Stimulated activated CD8-positive, alpha-beta memory T cell treated with anti-CD3 and anti-CD28 coated beads, Interleukin-12 subunit alpha, Interleukin-12 subunit beta, amount 100 ng/mL, for 1 hour (primary cell): ENCODE results near the gene PCED1B.
"Not testable (repeated sequence)": the region's sequence is repeated elsewhere in the genome, so short reads cannot be mapped to it uniquely, and the experiment has no call there.

Source experiments
- DNase-seq: peaks from one replicate; pipeline ENCODE4 v3.0.0-alpha.2; 2020; ENCODE audit warnings: low read depth

The PCED1B gene

GRCh38 chr12:47079468-47079980, at the start of gene PCED1B, which contains the start of gene AMIGO2:
PCED1B (plus strand) TSS chr12:47079621; CDS start chr12:47235064, 155,443 bp downstream.
AMIGO2 (minus strand) TSS chr12:47079959; CDS start chr12:47079002, 957 bp downstream.
- DNase-seq, result peak; percentile 43

- DNase-seq, result no peak
Observed at GRCh38 chr12:47029903-47030302, 49.5 kb upstream of the PCED1B start.

- DNase-seq, result no peak
Observed at GRCh38 chr12:47032644-47033043, 46.8 kb upstream of the PCED1B start.

- DNase-seq, result no peak
Observed at GRCh38 chr12:47033081-47033480, 46.3 kb upstream of the PCED1B start.

DNA sequence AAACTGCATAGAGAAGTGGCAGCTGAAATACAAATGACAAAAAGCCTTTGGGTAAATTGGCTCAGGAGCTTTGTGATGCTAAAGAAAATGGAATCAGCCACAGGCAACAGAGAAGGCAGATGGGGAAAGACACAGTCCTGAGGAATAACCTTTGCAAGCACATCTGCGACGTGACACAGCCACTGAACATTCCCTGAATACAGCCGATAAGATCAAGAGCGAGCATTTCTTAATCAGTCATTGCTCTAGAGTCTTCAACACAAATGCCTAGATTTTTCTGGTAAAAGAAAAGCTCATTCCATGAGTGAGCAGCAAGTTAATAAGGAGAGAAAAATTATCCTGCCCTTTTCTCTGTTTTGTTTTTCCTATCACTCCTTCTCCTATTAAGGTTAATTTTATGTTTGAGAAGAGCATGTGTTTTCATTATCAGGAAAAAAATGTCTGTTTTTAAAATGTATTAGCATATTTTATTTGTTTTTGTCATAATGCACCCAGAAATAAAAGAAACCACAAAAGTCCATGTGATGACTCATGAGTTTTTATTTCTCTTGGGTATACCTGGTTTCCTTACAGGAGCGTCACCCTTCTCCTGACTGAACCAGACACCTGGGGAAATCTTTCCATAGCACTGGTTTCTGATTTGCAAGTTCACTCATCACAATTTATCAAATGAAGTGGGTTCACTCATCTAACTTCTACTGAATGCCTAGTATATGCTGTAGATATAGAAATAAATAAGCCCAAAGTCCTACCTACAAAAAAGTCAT, 45.4 kb upstream of the PCED1B start:
- DNase-seq, result no peak

DNA sequence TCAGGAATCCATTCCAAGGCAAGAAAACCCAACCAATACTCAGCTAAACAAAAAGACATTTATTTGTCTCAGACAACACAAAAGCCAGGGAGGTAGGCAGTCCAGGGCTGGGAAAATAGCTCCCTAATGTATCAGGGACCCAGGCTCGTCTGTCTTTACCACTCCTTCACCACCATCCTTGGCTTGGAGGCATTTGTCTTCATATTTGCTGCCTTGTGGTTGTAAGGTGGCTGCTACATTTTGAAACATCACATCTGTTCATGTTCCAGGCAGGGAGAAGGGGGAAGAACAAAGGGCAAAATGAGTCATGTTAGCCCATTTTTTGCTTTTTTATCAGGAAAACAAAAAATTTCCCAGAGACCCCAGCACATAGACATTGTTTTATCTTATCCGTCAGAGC, 44.8 kb upstream of the PCED1B start:
- no peak for DNase-seq

DNA sequence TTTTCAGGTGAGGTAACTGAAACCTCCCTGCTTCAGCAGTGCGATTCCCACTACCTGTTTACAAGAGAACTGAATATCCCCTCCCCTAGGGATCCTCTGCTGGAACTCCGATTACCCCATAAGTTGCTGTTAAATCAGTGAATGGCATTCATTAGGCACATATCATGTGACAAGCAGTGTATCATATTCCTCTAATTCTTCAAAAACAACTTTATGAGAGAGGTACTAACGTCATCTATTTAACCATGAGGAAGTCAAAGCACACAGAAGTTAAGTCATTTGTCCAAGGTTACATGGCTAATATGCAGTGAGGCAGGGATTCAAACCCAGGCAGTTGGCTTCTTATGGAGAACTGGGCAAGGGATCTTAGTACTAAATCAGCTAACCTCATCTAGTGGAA, 43.9 kb upstream of the PCED1B start:
- DNase-seq, result no peak

DNA sequence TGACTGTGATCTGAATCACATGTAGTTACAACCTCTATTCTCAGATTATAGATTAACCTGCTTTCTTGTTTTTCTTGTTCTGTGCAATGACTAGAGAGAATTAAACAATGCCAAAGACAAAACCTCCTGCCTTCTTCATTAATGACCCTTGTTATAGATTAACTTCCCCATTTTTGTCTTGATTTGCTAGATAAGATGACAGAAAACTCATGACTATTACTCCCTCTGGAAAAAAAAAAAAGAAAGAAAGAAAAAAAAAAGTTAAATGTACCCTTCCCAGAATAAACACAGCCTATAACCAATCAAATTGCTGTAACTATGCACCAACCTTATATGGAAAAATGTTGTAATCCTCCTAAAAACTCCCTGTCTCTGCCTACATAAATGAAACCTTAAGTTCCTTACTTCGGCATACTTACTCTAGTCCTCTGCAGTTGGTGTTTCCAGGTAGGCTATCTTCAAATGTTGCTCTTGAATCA, 41.1 kb upstream of the PCED1B start:
- DNase-seq, result no peak

- no peak for DNase-seq
Observed at GRCh38 chr12:47039079-47039478, 40.3 kb upstream of the PCED1B start.

GRCh38 chr12:47039756-47040155, 39.7 kb upstream of the PCED1B start:
- no peak for DNase-seq

DNA sequence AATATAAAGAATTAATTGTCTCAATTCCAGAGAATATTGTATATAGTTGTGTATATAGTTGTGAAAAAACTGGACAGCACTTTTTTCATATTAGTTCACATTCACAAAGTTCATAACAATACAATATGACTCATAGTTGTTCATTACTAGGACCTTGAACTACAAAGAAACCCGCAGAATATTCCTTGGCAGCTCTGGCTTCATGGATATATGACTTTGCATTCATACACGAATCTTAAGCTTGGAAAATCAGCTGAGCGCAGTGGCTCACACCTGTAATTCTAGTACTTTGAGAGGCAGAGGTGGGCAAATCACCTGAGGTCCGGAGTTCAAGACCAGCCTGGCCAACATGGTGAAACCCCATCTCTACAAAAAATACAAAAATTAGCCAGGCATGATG, 38.1 kb upstream of the PCED1B start:
- no peak for DNase-seq

GRCh38 chr12:47048541-47048940, 30.9 kb upstream of the PCED1B start:
- no peak for DNase-seq

DNA sequence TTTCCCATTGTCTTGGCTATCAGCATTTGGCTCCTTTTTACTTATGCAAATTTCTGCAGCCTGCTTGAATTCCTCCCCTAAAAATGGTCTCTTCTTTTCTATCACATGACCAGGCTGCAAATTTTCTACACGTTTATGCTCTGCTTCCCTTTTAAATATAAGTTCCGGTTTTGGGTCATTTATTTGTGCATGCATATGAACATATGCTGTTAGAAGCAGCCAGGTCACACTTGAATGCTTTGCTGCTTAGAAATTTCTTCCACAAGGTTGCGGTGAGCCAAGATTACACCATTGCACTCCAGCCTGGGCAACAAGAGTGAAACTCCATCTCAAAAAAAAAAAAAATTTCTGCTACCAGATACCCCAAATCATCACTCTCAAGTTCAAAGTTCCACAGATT, 28.1 kb upstream of the PCED1B start:
- not testable (repeated sequence) for DNase-seq

- DNase-seq, result no peak
Observed at GRCh38 chr12:47052274-47052673, 27.1 kb upstream of the PCED1B start.

- no peak for DNase-seq
Observed at GRCh38 chr12:47053961-47054360, 25.5 kb upstream of the PCED1B start.

GRCh38 chr12:47054659-47055058, 24.8 kb upstream of the PCED1B start:
- DNase-seq, result no peak

GRCh38 chr12:47055856-47056255, 23.6 kb upstream of the PCED1B start:
- DNase-seq, result not testable (repeated sequence)

- DNase-seq, result not testable (repeated sequence)
Observed at GRCh38 chr12:47056944-47057343, 22.5 kb upstream of the PCED1B start.

DNA sequence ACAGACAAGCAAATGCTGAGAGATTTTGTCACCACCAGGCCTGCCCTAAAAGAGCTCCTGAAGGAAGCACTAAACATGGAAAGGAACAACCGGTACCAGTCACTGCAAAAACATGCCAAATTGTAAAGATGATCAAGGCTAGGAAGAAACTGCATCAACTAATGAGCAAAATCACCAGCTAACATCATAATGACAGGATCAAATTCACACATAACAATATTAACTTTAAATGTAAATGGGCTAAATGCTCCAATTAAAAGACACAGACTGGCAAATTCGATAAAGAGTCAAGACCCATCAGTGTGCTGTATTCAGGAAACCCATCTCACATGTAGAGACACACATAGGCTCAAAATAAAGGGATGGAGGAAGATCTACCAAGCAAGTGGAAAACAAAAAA, 20.8 kb upstream of the PCED1B start:
- DNase-seq, result not testable (repeated sequence)

DNA sequence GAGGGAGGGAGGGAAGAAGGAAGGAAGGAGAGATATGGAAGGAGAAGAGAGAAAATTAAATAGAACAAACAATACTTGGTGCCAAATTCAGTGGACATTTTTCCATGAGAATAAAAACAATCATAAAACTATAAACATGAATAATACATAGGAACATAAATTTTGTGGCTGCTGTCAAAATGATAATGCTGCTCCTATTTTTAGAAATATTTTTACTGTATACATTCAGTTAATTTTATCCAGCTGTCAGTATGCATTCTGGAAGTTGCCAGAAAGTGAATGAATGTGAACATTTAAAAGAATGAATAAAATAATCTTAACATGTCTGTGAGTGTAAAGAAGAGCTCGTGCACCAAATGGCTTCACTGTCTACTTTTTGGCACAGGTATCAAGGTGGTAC, 13.9 kb upstream of the PCED1B start:
- no peak for DNase-seq

DNA sequence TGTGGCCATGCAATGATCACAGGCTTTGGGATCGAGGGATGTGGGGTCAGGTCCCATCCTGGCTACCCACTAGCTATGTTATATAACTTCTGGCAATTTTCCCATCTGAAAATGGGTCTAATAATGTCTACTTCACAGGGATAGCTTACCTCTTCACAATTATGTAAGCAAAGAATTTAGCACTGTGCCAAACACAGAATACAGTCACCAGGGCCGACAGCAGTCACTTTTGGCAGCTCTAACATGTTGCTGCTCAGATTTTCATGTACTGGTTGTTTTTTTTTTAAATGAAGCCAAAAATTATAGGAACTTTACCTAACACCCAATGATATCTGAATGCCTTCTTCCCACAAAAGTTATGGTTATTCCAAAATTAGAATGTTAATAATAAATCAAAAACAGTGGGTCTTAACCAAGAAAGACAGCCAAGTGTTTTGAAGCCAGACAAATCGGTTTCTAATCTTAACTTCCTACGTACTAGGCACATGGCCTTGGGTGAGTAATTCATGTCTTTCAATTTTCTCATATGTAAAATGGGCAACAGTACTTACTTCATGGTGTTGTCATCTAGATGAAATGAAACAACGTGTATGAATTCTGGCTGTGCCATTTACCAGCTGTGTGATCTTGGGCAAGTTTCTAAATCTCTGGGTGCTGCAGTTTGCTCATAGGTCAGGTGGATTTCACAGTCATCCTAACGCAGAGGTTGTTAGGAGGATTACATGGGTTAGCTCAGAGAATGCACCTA, 13.0 kb upstream of the PCED1B start:
- no peak for DNase-seq

GRCh38 chr12:47067176-47067575, 12.2 kb upstream of the PCED1B start:
- no peak for DNase-seq
